SK-N-SH (cell line): Measurements from ENCODE around the gene FGD1. TPM values are rescaled to one million over a fixed set of nuclear protein-coding genes. Genes with fewer than 3 reads are reported as not detected.

Experiments
- CTCF ChIA-PET: fragments of 300-600, 350-600 bp; formaldehyde crosslinking; extraction: SDS; loops from one replicate; lab custom pipeline; 2021; lab: Yijun Ruan, JAX
- POLR2A ChIA-PET: fragments of 350-600 bp; sonication (Branson Sonifier 250); formaldehyde crosslinking; extraction: SDS; loops from one replicate; lab custom pipeline; 2020; ENCODE audit warnings: antibody characterized with exemption, inconsistent platforms; lab: Yijun Ruan, JAX
- DNase-seq: peaks from one replicate; pipeline ENCODE4 v3.0.0; 2012
- H2AFZ ChIP-seq: fragments of 200-600 bp; sonication (generic); 2 replicates; pipeline ENCODE4 v1.8.1; 2016; ENCODE audit warnings: antibody characterized with exemption, mild to moderate bottlenecking, low read depth
- H3F3A ChIP-seq: fragments of 200-600 bp; sonication (generic); replicated peaks from 2 replicates; pipeline ENCODE3; 2016; ENCODE audit warnings: antibody characterized with exemption, mild to moderate bottlenecking; ENCODE audit not compliant: insufficient read depth
- H3K27ac ChIP-seq, 2 experiments: fragments of 200-500 bp in 1 of 2; fragments of 200-600 bp in 1 of 2; sonication (Bioruptor generic) in 1 of 2; sonication (generic), shearing (Covaris generic) in 1 of 2; 2 replicates each; pipeline versions ENCODE4 v1.5.1 to v1.6.1; 2014 to 2016; ENCODE audit warnings: low read depth in 2 of 2, inconsistent platforms in 1 of 2, low read length in 1 of 2, mild to moderate bottlenecking in 1 of 2, mixed read lengths in 1 of 2
- H3K27me3 ChIP-seq: fragments of 200-600 bp; sonication (generic), shearing (Covaris generic); 2 replicates; pipeline ENCODE4 v1.6.1; 2016; ENCODE audit warnings: mixed run types; ENCODE audit not compliant: insufficient read depth
- H3K36me3 ChIP-seq, 2 experiments: fragments of 200-500 bp in 1 of 2; fragments of 200-600 bp in 1 of 2; sonication (Bioruptor generic) in 1 of 2; sonication (generic) in 1 of 2; replicated peaks in 1 of 2; 2 replicates each; pipeline versions ENCODE3 to v1.5.1; 2014 to 2016; ENCODE audit warnings: low read length in 1 of 2, mild to moderate bottlenecking in 1 of 2; ENCODE audit not compliant: insufficient read depth in 2 of 2, control insufficient read depth in 1 of 2
- H3K4me1 ChIP-seq, 2 experiments: fragments of 200-500 bp in 1 of 2; fragments of 200-600 bp in 1 of 2; sonication (Bioruptor generic) in 1 of 2; sonication (generic), shearing (Covaris generic) in 1 of 2; 2 replicates each; pipeline versions ENCODE4 v1.5.1 to v1.6.1; 2014 to 2016; ENCODE audit warnings: low read depth in 1 of 2, low read length in 1 of 2, mixed run types in 1 of 2; ENCODE audit not compliant: insufficient read depth in 2 of 2, control insufficient read depth in 1 of 2
- H3K4me2 ChIP-seq: fragments of 200-600 bp; sonication (generic), shearing (Covaris generic); 2 replicates; pipeline ENCODE4 v1.6.1; 2017; ENCODE audit warnings: mixed run types
- H3K4me3 ChIP-seq, 2 experiments: fragments of 200-500 bp in 1 of 2; fragments of 200-600 bp in 1 of 2; sonication (Bioruptor generic) in 1 of 2; sonication (generic), shearing (Covaris generic) in 1 of 2; 2 replicates each; pipeline versions ENCODE4 v1.5.1 to v1.8.1; 2014 to 2016; ENCODE audit warnings: low read depth in 2 of 2, inconsistent platforms in 1 of 2, low read length in 1 of 2, mild to moderate bottlenecking in 1 of 2, mixed read lengths in 1 of 2, moderate library complexity in 1 of 2
- H3K79me2 ChIP-seq: fragments of 200-600 bp; sonication (generic); 2 replicates; pipeline ENCODE4 v1.8.1; 2017; ENCODE audit warnings: mild to moderate bottlenecking; ENCODE audit not compliant: insufficient read depth
- H3K9ac ChIP-seq: fragments of 200-600 bp; sonication (generic); 2 replicates; pipeline ENCODE4 v1.6.1; 2017; ENCODE audit warnings: mixed run types
- H3K9me2 ChIP-seq: fragments of 200-600 bp; sonication (generic); 2 replicates; pipeline ENCODE4 v1.6.1; 2017; ENCODE audit warnings: mixed run types
- H3K9me3 ChIP-seq: fragments of 200-600 bp; sonication (generic); 2 replicates; pipeline ENCODE4 v1.6.1; 2017; ENCODE audit warnings: mixed run types, mild to moderate bottlenecking, moderate library complexity
- H4K20me1 ChIP-seq: fragments of 200-600 bp; sonication (generic); 2 replicates; pipeline ENCODE4 v1.6.1; 2017; ENCODE audit warnings: mild to moderate bottlenecking, mixed run types; ENCODE audit not compliant: insufficient read depth
- EZH2phosphoT487 ChIP-seq: fragments of 200-600 bp; sonication (generic); IDR thresholded peaks from 2 replicates; pipeline ENCODE4 v1.6.1; 2017; ENCODE audit warnings: low read depth, mixed run types, mild to moderate bottlenecking, antibody characterized with exemption, moderate library complexity, borderline replicate concordance
- FOSL2 ChIP-seq: IDR thresholded peaks from 2 replicates; pipeline ENCODE4 v1.4.0; 2012; ENCODE audit warnings: low read depth, mild to moderate bottlenecking, moderate library complexity, borderline replicate concordance
- FOXM1 ChIP-seq: IDR thresholded peaks from 2 replicates; pipeline ENCODE4 v1.4.0; 2012; ENCODE audit warnings: low read depth, mild to moderate bottlenecking
- JUND ChIP-seq: IDR thresholded peaks from 2 replicates; pipeline ENCODE4 v1.4.0; 2012
- MXI1 ChIP-seq: IDR thresholded peaks from 2 replicates; pipeline ENCODE4 v1.6.1; 2012; ENCODE audit warnings: mild to moderate bottlenecking, low read depth, low read length, improper control_type of control experiment
- NRF1 ChIP-seq: IDR thresholded peaks from 2 replicates; pipeline ENCODE4 v1.6.1; 2012; ENCODE audit warnings: low read depth, mild to moderate bottlenecking, low read length
- RAD21 ChIP-seq: IDR thresholded peaks from 2 replicates; pipeline ENCODE4 v1.6.1; 2012; ENCODE audit warnings: mild to moderate bottlenecking, low read length
- RXRA ChIP-seq: IDR thresholded peaks from 2 replicates; pipeline ENCODE4 v1.4.0; 2012; ENCODE audit warnings: low read depth, mild to moderate bottlenecking, borderline replicate concordance
- SIN3A ChIP-seq: IDR thresholded peaks from 2 replicates; pipeline ENCODE4 v1.6.1; 2012; ENCODE audit warnings: low read depth, mild to moderate bottlenecking, low read length, moderate library complexity, borderline replicate concordance
- SMC3 ChIP-seq: IDR thresholded peaks from 2 replicates; pipeline ENCODE4 v1.6.1; 2012; ENCODE audit warnings: low read depth, low read length, improper control_type of control experiment
- TAF1 ChIP-seq: IDR thresholded peaks from 2 replicates; pipeline ENCODE4 v1.6.1; 2012; ENCODE audit warnings: low read depth, mild to moderate bottlenecking, low read length, moderate library complexity, borderline replicate concordance
- whole genome bisulfite sequencing: methylation state at CpG from one replicate; pipeline ENCODE4 v1.1.6; 2017; ENCODE audit warnings: low lambda C conversion rate; 5-methylcytosine and 5-hydroxymethylcytosine counted together
- polyA plus RNA-seq, 3 experiments: library from polyadenylated mRNA; depleted of rRNA; stranded (reverse); fragments of >200 nt; gene quantifications; 2 replicates each; pipeline ENCODE4 v1.2.3, GENCODE V29; 2012
- TF ChIP-seq, protein P1 (sequence below): IDR thresholded peaks from 2 replicates; pipeline ENCODE4 v1.6.1; 2012; ENCODE audit warnings: mild to moderate bottlenecking, low read depth, low read length, moderate library complexity
- TF ChIP-seq, protein P2 (sequence below): IDR thresholded peaks from 2 replicates; pipeline ENCODE4 v1.4.0; 2012; ENCODE audit warnings: low read depth, borderline replicate concordance
- TF ChIP-seq, protein P3 (sequence below): IDR thresholded peaks from 2 replicates; pipeline ENCODE4 v1.4.0; 2012; ENCODE audit warnings: low read depth, borderline replicate concordance
- TF ChIP-seq, protein P4 (sequence below): fragments of 200-600 bp; sonication (generic); IDR thresholded peaks from 2 replicates; pipeline ENCODE4 v1.6.1; 2017; ENCODE audit warnings: antibody characterized with exemption, mild to moderate bottlenecking, moderate library complexity
- TF ChIP-seq, protein P5 (sequence below): fragments of 150-350 bp; IDR thresholded peaks from 2 replicates; pipeline ENCODE4 v1.6.1; 2017; ENCODE audit warnings: antibody characterized with exemption, low read length, low read depth, borderline replicate concordance

FGD1 gene
- polyA plus RNA-seq, 1 of the 3 experiments (the other 2 are of a cell fraction): 6.3 TPM

DNA sequence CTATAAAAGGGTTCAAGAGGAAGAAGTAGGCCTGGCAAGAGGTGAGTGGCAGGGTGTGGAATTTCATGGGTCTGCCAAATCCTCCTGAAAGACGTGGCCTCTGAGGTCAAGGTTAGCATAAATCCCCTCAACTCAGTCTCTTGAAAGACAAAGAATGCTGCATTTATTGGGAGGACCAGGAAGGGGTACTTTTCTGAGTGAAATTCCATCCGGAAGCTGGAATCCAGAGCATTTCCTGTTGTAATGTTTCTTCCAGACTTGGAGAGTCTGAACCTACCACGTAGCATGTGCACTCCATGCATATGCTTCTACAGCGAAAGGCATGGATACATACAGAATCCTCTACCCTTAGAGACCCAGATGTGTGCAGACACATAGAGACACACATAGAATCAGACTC is 13.4 kb upstream of the FGD1 start (continued):
- no peak for TF ChIP-seq EZH2phosphoT487
- TF ChIP-seq SIN3A: no peak
- no peak for TF ChIP-seq NRF1
- no peak for TF ChIP-seq RXRA
- TF ChIP-seq, protein P1, sequence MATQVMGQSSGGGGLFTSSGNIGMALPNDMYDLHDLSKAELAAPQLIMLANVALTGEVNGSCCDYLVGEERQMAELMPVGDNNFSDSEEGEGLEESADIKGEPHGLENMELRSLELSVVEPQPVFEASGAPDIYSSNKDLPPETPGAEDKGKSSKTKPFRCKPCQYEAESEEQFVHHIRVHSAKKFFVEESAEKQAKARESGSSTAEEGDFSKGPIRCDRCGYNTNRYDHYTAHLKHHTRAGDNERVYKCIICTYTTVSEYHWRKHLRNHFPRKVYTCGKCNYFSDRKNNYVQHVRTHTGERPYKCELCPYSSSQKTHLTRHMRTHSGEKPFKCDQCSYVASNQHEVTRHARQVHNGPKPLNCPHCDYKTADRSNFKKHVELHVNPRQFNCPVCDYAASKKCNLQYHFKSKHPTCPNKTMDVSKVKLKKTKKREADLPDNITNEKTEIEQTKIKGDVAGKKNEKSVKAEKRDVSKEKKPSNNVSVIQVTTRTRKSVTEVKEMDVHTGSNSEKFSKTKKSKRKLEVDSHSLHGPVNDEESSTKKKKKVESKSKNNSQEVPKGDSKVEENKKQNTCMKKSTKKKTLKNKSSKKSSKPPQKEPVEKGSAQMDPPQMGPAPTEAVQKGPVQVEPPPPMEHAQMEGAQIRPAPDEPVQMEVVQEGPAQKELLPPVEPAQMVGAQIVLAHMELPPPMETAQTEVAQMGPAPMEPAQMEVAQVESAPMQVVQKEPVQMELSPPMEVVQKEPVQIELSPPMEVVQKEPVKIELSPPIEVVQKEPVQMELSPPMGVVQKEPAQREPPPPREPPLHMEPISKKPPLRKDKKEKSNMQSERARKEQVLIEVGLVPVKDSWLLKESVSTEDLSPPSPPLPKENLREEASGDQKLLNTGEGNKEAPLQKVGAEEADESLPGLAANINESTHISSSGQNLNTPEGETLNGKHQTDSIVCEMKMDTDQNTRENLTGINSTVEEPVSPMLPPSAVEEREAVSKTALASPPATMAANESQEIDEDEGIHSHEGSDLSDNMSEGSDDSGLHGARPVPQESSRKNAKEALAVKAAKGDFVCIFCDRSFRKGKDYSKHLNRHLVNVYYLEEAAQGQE: no peak

DNA sequence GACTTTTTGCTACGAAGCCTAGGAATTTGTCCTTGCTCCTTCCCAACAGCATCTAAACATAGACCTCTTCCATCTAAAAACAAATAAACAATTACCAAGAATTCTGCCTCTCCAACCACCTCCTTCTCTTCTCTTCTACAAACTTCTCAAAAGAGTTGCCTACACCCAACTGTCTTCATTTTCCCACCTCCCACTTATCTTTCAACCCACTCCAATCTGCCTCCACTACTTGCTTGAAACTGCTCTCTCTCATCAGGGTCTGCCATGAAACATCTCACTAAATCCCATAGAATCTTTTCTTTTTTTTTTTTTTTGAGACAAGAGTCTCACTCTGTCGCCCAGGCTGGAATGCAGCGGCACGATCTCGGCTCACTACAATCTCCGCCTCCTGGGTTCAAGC is 902 bp upstream of the FGD1 start:
- CTCF ChIA-PET: no interaction called here
- H3K4me2 ChIP-seq: no peak overlapping the region

More for the DNA sequence above, 902 bp upstream of the FGD1 start:
- 59% methylated on average over 6 of the region's 6 CpGs for WGBS
- Histone ChIP-seq H3K4me3 (no peak overlapping the region), H3K27me3 (peaks cover 12% of the 10 kb centered on the region; the same call in 1 of the 2 replicates), H3K9ac (no peak overlapping the region), H2AFZ (peak overlapping the region; percentile 42; the same call in 1 of the 2 replicates), H3K4me1 (peaks cover 0 to 10% of the 10 kb centered on the region in 2 experiments; a peak in 1 of 4 replicates), H3K9me2 (no peaks in the 10 kb centered on the region), H4K20me1 (no peaks in the 10 kb centered on the region), H3F3A (peaks cover 7% of the 10 kb centered on the region), H3K79me2 (peaks cover 28% of the 10 kb centered on the region), H3K9me3 (no peaks in the 10 kb centered on the region), H3K36me3 (no peaks in the 10 kb centered on the region), H3K27ac (0 out of 4 replicates have a peak overlapping the region, but pooled peaks of 1 of the 2 experiments have one; percentile 24)
- DNase-seq: no peak
- POLR2A ChIA-PET: interaction anchor here (0.6 kb wide), 1 partner anchor 49 kb away, joined by 4 read pairs; no protein-coding TSS in a partner anchor
- TF ChIP-seq FOSL2: no peak
- TF ChIP-seq, protein P2, sequence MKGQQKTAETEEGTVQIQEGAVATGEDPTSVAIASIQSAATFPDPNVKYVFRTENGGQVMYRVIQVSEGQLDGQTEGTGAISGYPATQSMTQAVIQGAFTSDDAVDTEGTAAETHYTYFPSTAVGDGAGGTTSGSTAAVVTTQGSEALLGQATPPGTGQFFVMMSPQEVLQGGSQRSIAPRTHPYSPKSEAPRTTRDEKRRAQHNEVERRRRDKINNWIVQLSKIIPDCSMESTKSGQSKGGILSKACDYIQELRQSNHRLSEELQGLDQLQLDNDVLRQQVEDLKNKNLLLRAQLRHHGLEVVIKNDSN: no peak
- TF ChIP-seq MXI1: no peak
- TF ChIP-seq, protein P3, sequence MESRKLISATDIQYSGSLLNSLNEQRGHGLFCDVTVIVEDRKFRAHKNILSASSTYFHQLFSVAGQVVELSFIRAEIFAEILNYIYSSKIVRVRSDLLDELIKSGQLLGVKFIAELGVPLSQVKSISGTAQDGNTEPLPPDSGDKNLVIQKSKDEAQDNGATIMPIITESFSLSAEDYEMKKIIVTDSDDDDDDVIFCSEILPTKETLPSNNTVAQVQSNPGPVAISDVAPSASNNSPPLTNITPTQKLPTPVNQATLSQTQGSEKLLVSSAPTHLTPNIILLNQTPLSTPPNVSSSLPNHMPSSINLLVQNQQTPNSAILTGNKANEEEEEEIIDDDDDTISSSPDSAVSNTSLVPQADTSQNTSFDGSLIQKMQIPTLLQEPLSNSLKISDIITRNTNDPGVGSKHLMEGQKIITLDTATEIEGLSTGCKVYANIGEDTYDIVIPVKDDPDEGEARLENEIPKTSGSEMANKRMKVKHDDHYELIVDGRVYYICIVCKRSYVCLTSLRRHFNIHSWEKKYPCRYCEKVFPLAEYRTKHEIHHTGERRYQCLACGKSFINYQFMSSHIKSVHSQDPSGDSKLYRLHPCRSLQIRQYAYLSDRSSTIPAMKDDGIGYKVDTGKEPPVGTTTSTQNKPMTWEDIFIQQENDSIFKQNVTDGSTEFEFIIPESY: no peak
- TF ChIP-seq SMC3: no peak
- TF ChIP-seq FOXM1: no peak
- TF ChIP-seq EZH2phosphoT487: no peak
- TF ChIP-seq, protein P4, sequence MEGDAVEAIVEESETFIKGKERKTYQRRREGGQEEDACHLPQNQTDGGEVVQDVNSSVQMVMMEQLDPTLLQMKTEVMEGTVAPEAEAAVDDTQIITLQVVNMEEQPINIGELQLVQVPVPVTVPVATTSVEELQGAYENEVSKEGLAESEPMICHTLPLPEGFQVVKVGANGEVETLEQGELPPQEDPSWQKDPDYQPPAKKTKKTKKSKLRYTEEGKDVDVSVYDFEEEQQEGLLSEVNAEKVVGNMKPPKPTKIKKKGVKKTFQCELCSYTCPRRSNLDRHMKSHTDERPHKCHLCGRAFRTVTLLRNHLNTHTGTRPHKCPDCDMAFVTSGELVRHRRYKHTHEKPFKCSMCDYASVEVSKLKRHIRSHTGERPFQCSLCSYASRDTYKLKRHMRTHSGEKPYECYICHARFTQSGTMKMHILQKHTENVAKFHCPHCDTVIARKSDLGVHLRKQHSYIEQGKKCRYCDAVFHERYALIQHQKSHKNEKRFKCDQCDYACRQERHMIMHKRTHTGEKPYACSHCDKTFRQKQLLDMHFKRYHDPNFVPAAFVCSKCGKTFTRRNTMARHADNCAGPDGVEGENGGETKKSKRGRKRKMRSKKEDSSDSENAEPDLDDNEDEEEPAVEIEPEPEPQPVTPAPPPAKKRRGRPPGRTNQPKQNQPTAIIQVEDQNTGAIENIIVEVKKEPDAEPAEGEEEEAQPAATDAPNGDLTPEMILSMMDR: no peak
- TF ChIP-seq, protein P5, sequence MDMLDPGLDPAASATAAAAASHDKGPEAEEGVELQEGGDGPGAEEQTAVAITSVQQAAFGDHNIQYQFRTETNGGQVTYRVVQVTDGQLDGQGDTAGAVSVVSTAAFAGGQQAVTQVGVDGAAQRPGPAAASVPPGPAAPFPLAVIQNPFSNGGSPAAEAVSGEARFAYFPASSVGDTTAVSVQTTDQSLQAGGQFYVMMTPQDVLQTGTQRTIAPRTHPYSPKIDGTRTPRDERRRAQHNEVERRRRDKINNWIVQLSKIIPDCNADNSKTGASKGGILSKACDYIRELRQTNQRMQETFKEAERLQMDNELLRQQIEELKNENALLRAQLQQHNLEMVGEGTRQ: no peak
- TF ChIP-seq TAF1: no peak
- no peak for TF ChIP-seq RAD21
- no peak for TF ChIP-seq JUND
